ENCODE results near the gene GATAD2B.

The GATAD2B gene

DNA sequence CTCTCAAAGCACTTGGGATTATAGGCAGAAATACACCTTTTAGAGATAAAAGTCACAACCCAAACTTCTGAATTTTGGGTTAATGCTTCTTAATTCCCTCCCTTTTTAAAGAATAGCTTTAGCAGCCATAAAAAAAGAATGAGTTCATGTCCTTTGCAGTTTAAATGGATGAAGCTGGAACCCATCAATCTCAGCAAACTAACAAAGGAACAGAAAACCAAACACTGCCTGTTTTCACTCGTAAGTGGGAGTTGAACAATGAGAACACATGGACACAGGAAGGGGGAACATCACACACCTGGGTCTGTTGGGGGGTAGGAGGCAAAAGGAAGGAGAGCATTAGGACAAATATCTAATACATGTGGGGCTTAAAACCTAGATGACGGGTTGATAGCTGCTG is 91.7 kb downstream of the GATAD2B start:
- no peak for DNase-seq

DNA sequence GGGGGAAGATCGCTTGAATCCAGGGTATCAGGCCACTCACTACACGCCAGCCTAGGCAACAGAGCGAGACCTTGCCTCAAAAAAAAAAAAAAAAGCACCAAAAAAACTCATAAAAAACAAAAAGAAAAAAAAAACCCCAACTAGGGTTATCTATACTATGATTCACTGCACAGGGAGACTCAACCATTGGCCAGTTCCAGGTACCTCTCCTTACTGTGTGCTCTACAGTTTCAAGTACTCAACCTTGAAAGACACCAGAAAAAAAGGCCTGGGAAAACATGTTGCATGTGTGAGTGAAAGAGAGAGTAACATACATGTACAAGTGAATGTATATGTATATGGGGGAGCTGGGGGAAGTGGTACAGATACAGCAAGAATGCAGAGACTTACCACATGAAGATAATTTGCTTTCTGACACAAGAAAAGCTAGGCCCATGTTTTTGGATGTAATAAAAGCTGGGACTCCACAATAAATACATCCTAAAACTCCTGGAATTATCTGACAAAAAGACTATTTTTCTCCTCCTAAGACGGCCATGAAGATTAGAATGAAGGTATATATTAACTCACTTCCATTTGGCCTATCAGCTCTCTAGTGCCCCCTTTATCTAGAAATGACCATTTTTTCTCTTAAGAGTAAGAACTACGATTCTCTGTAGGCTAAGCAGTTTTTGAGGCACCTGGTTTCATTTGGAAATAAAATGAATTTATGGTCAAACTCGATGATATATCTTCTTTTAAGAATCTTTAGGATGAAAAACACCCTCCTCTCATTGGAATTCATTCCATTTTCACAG is 95.4 kb downstream of the GATAD2B start:
- DNase-seq, result no peak

DNA sequence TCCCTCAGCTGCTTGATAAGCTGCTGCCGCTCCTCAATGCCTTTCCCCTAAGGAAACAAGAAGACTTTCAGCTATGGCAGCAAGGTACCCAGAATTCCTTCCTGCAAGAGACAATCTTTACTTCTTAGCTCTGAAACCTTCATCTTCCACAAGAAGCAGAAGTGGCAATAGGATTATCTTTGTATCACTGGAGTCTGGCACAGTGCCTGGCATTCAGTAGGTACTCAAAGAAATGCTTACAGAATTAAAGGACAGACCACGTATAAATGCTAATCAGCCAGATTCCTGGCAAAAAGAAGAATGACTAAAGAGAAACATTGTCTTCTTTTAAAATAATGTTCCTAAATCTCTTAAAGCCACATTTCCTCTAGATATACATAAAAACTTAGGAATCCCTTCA is 103.9 kb downstream of the GATAD2B start:
- peak; percentile 44 for DNase-seq

DNA sequence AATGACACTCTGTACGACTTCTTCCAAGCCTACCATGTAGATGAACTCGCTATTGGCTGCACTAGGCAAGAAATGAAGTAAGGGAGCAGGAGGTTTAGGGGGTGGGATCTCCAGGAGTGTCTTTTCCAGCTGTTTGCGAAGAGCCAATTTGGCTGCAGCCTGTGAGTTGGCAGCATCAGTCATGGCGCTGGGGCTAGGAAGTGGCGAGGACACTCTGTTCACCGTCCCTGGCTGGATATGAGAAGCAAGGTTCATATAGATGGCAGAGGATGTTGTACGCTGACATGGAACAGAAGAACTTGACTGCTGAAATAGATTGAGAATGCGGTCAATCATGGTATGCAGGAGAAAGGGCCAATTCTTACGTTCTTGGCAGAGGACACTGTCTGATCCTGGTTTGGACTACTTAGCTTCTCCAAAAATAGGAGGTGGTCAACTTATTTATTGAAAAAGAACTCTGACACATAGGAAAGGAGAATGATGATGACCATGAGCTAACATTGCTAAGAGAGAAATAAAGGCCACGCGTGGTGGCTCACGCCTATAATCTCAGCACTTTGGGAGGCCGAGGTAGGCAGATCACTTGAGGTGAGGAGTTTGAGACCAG is 106.4 kb downstream of the GATAD2B start:
- DNase-seq, result no peak

DNA sequence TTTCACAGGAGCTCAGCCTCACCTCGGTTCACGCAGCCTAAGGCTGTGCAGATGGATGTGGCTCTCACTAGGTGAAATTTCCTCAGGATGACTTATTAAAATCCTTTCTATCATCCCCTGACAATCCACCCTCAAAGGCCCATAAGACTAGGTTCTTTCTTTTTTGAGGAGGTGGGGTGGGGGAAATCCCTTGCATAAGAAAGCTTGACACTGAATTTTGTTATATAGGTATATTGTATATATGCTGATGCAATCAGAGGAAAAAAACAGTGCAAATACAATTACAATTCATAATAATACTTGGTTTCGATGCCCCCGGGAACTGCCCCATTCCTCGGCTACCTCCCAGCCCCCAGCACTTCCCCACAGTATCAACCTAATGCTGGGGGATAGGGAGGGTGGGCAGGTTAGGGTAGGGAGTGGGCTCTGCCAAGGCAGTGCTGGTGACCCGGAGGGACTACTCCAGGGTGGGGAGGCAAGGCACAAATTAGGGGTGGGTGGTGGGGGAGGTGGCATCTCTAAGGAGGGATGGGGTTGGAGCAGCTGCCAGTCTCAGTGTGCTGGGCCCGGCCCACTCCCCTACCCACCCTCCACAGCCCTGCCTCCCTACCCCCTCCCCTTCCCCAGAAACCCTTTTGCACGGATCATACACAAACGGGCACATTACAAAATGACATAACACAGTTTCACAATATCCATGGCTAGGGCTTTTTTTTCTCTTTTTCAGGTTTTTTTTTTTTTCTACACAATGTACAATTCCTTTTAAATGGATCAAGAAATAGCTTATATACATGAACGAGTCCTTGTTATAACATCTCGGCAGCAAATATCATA is 116.7 kb downstream of the GATAD2B start:
- DNase-seq, result peak; percentile 29

DNA sequence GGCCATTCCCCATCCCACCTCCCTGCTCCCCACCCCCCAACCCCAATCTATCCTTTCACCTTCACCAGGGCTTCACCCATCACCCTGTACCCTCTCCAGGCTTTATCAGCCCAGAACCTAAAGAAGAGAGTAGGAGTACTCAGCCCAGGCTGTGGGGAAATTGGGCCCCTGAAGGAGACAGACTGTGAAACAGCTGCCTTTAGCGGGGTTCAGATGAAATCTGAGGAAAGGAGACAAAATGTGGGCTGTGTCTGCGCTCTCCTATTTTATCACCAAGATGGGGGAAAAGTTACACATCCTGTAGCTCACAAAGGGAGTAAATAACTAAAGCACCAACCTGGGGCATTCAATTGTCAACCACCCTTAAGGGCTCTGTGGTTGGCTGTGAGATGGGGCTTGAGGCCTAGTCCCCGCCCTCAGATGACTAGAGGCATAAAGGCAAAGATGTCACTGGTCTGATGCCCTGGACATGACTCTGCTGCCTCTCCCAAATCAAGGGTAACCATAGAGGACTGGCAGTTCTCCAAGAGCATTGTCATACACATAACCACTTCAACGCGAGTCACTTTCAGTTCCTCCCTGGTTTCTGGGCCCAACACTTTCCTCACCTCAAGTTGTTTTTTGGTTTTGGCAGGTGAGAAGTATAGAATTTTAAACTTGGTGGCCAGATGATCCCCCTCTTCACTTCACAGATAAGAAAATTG is 117.6 kb downstream of the GATAD2B start:
- peak; percentile 96 for DNase-seq

DNA sequence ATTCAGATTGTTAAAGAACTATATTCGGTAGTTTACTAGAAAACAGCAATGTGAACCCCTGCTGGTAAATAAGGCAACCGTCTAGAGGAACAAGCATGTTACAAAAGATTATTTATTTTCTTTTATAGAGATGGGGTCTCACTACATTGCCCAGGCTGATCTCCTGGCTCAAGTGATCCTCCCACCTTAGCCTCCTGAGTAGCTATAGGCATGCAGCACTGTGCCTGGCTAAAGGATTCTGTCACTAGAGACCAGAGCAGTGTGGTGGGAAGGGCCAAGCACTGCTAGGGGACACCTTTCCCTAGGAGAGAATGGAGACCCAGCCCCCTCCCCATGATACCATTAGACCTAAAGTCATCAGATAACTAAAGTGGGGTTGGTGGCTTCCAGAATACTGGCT is 118.7 kb downstream of the GATAD2B start:
- no peak for DNase-seq

DNA sequence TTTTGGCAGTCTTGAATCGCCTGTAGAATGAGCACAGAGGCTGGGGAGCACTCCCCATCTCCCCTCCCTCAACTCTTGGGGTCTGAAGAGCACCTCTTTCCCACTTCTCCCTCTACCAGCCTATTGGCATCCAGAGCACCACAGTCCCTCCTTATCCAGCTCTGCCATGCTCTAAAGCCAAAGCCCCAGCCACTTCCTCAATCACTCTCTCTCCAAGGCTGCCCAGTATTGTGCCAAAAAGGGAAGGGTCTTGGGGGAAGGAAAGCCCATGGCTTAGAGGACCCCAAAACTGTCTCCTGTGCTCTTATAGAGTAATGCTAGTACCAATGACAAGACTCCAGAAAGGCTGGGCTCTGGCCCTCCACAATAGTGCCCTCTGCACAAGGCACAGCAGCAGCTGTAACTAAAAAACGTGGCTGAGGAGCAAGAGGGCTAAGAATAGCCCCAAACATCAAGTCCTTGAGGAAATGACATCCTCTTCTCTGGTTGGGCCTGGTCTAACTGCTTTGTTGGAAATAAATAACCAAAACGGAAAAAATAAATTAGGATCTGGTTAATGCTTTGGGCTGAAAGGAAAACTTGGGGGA is 119.2 kb downstream of the GATAD2B start:
- DNase-seq, result peak; percentile 43

DNA sequence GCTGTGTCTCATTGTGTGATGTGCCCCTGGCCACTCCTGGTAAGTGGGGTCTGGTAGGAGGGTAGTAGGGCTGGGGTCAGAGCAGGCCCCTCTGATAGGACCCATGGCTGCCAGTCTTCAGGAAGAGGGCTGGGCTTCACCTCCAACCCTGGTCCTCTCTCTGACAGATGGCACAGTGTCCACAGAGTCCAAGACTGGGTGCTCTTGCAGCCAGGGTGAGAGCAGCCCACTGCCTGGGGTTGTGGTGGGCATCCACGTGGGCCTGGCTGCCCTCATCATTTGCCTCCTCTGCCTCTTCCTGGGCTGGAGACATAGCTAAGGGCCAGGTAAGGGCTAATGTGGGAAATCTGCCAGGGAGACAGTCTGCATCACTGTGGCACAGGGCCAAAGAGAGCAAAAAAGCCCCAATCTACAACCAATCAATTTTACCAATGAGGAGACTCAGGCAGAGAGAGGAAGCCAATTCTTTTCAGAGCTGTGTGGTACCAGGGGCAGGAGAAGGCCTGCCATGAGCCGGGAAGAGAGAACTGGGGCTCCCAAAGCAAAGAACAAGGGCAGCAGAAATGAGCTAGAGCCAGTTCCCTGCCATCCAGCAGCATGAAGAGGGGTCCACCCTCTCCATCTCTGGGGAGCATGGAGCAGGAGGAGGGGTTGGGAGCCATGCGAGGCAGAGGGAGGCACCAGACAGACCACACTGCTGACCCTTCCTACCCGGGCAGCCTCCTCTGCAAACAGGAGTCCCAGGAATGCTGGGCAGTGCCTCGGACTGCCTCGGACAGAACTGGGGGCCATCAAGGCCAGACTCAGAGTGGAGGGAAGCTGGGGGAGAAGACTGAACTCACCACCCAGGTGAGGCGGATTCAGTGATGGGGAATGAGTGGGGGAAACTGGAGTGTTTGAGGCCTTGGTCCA is 120.7 kb downstream of the GATAD2B start:
- DNase-seq, result no peak

DNA sequence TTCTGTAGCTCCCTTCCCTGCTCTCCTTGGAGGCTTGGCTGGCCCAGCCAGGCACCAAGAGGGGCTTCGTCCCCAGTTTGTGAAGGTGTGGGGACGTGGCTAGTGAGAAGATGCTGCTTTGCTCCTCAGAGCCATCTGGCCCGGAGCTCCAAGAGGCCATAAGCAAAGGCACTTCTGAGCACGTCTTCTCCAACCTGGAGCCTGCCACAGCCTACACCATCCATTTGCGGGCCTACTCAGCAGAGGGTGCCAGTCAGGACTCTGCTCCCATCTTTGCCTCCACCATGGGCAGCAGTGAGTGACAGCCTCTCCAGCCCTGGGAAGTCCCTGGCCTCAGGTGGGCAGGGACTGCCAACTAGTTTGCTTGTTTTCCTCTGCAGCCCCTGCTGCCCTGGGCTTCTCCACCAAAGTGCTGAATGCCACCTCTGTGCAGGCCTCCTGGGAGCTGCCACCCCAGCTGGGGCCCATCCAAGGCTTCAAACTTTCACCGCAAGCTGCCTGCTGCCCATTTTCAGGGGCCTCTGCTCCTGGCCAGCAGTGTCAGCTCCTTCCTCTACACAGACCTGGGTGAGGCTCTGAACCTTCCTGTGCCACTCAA is 121.6 kb downstream of the GATAD2B start:
- no peak for DNase-seq

DNA sequence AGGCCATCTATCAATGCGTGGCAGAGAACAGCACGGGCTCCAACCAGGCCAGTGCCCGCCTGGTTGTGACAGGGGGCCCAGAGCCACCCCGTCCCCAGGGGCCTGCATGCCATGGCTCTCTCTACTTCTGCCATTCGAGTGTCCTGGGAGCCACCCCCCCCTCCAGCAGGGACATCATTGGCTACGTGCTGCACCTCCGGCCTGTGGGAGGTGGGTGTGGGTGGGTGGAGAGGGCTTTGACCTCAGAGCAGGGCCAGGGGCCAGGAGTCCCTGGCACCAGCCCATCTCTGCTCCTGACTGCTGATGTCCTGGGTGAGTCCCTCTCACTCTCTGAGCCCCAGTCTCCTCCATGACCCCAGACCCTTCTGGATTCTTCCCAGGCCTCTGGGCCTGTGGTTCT is 122.3 kb downstream of the GATAD2B start:
- DNase-seq, result no peak

DNA sequence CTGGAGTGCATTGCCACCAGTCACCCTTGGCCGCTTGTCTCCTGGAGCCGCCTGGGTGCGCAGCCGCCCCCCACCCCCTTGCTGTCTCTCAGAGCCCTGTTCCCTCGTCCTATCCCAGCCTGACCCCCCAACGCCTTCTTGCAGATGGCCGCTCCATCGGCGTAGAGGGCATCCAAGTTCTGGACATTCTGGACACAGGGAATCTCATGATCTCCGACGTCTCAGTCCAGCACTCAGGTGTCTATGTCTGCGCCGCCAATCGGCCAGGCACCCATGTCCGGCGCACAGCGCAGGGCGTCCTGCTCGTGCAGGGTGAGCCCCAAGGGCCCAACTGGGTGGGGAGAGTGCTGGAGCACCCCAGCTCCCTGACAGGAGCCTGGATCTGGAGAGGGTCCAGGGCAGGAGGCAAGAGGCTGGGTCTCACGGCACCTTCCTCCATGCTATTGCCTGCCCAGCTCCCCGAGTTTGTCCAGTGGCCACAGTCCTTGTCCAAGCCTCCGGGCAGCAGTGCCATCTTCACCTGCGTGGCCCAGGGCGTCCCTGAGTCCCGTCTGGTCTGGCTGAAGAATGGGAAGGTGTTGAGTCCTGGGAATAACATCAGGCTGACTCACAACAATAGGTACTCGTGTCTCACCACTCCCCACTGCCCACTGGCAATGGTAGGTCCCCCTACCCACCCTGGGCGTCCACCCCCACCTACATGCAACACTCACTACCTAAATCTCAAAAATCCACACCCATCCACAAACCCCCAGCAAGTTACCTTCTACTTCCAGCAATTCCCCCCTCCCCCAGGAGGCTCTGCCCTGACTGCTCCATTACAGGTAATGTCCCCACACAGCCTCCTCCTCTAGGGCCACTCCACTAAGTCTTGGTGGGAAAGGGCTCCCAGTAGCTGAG is 123.0 kb downstream of the GATAD2B start:
- no peak for DNase-seq

DNA sequence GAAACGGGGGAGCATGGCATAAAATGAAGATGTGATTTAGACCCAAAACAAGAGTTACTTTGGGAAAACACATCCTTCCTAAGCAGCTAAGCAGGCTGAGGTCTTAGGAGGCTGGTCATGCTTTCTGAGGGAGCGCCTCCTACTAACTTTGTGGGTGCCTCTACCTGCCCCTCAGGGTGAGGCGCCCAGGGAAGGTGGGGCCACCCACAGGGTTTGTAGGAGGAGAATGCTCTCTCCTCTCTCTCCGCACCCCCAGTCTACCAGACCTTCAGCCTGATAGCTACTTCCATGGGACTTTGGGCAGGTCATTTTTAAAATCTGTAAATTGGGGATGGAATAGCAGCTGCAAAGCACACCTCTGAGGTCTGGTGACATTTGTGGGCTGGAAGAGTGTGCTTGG is 123.8 kb downstream of the GATAD2B start:
- DNase-seq, result no peak

DNA sequence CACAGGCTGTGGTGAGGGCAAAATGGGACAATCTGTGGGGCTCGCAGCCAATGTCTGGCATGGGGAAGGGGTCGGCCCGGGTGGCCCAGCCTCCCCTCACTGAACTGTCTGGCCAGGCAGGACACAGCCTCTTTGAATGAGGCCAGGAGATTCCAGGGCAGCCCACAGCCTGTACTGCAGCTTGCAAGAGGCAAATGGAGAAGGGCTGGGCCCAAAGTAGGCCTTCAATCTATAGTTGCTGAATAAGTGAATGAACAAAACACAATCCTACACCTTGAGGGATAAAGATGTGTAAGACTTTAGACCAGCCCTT is 124.3 kb downstream of the GATAD2B start:
- no peak for DNase-seq

DNA sequence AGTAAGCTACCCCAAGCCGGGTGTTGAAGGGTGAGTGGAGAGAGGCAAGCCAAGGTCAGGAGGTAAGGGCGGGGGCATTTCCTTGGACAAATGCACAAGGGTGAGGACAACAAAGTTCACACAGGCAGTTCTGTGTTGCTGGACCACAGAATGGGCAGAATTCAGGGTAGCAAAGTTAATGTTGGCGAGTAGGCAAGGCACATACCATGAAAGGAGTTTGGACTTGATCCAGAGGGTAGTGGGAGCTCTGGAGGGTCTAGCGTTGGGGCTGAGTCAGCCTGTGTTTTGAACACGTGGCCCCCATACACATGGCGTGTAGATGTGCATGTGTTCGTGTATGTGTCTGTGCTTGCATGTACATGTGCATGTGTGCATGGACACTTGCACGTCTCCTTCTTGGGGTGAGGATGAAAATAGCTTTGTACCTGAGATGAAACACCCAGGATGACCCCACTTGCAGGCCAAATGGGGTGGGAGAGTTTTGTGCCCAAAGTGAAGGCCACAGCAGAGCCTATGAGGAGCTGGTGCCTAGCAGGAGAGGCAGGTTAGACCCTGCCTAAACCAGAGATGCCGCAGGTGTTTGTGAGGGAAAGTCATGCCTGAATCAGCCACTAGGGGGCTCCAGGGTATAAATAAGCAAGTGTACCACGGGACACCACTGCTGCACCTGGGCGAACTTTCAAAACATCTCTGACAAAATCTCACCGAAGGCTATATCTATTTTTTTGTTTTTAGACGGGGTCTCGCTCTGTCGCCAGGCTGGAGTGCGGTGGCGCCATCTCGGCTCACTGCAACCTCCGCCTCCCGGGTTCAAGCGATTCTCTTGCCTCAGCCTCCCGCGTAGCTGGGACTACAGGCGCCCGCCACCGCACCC is 125.7 kb downstream of the GATAD2B start:
- DNase-seq, result peak; percentile 89

DNA sequence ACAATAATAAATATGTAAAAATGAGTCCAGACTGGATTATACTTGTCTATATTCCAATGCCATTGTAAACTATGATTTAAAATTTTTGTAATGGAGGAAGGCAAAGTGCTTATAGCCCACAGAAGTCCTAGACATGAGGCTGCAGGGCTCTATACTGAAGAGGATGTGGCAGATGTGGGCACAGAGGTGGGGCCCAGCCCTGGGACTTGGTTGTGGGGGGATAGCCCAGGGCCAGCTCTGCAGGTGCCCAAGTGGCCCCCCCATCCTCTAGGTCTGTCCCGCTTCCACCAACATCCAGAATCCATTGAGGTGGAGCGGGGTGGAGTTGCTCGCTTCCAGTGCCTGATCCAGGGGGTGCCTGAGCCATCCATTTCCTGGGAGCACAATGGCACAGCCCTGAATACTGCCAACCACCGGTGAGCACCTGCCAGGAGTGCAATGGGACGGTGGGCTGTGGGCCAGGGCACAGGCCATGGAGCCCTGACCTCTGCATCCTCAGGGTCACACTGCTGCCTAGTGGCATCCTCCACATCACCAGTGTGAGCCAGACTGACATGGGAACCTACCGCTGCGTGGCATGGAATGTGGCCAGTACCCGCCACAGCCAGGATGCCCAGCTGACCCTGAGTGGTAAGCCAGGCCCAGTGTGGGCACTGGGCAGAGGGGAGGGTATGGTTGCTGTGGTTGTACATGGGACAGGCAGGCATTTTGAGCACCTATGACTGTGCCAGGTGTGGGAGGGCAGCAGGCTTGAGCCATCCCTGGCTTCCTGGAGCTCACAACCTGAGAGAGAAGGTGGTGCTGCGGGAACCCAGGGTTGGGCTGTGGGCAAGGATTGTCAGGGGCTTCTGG is 126.6 kb downstream of the GATAD2B start:
- DNase-seq, result no peak

DNA sequence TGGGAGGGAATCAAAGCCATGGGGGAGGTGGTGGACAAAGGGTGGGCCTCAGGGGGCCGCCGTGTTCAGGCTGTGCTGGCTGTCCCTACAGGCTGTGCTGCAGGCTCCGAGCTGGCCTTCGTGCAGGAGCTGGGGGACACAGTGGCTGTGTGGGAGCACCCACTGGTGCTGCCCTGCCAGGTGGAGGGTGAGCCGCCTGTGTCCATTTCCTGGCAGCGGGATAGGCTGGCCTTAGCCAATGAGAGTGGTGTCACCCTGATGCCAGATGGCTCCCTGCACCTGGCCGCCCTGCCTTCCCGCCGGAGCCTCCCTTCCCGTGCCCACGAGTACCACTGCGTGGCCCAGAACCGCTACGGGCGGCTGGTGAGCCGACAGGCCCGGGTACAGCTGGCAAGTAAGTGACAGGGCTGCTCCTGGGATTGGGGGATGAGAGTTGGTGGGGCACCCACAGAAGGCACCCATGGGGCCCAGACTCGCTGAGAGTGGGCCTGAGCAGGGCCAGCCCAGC is 127.4 kb downstream of the GATAD2B start:
- DNase-seq, result no peak

Measured in hematopoietic multipotent progenitor cell treated with erythropoietin and hydrocortisone succinate and interleukin-3 and kit ligand, for 4 days (in vitro differentiated cells).